IPS-NIHi11 (cell line): Measurements from ENCODE around the gene CCN2.
A peak's percentile ranks its signal among the peaks of the same experiment; 100 is the strongest.
"Not testable (repeated sequence)": the region's sequence is repeated elsewhere in the genome, so short reads cannot be mapped to it uniquely, and the experiment has no call there.

Source experiments
- DNase-seq: peaks from one replicate; pipeline ENCODE4 v3.0.0; 2012; ENCODE audit warnings: mixed read lengths, low spot score

The CCN2 gene

DNA sequence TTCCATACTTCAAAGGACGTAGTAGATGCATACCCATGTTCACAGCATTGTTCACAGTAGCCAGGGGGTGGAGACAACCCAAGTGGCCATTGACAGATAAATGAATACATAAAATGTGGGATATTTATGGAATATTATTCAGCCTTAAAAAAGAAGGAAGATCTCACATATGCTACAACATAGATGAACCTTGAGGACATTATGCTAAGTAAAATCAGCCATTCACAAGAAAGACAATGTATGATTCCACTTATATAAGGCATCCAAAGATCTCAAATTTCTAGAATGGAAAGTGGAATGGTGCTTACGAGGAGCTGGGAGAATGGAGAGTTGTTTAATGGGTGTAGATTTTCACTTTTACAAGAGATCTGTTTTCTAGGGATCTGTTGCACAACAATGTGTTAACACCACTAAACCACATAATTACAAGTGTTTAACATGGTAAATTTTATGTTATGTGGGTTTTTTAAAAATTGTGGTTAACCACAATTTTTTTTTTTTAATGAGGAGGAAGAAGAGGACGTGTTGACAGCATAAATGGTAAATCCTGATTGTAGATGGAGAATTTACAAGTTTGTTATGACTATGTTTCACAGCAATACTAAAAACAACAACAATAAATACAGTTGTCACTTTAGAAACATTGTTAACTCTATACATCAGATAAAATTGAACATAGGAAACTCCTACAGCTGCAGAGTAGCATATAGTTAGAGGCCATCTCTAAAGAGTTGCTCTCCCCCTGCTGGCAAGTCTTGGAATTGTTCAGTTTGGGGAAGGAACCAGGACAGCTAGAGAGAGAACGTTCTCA, 41.6 kb downstream of the CCN2 start:
- peak; percentile 58 for DNase-seq

DNA sequence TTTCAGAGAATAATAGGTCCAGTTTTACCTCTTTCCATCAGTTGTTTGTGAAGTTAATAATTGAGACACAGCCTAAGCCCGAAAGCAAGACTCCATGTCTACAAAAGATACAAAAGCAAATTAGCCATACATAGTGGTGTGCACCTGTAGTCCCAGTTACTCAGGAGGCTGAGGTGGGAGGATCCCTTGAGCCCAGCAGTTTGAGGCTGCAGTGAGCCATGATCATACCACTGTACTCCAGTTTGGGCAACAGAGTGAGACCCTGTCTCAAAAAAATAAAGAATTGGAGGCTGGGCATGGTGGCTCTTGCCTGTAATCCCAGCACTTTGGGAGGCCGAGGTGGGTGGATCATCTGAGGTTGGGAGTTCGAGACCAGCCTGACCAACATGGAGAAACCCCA, 42.4 kb downstream of the CCN2 start:
- DNase-seq: not testable (repeated sequence)

DNA sequence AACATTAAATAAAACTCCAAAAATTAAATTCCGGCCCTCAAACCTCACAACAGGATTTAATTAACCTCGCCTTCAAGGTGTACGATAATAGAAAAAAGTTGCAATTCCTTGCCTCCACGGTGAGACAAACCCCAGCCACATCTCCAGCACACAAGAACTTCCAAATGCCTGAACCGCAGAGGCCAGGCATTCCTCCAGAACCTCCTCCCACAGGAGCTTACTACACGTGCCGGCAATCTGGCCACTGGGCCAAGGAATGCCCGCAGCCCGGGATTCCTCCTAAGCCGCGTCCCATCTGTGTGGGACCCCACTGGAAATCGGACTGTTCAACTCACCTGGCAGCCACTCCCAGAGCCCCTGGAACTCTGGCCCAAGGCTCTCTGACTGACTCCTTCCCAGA, 47.4 kb downstream of the CCN2 start:
- not testable (repeated sequence) for DNase-seq

DNA sequence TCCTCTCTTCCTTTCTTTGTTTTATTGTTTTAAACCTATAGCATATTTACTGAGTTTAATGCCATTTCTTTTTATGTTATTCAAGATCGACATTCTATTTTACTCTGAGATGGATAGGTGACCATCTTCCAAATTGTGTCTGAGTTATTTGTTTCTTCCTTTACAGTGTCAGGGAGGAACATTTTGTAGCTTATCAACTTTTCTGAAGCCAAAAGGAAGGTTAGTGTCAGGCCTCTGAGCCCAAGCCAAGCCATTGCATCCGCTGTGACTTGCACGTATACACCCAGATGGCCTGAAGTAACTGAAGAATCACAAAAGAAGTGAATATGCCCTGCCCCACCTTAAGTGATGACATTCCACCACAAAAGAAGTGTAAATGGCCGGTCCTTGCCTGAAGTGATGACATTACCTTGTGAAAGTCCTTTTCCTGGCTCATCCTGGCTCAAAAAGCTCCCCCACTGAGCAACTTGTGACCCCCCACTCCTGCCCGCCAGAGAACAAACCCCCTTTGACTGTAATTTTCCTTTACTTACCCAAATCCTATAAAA, 49.8 kb downstream of the CCN2 start:
- DNase-seq: not testable (repeated sequence)

DNA sequence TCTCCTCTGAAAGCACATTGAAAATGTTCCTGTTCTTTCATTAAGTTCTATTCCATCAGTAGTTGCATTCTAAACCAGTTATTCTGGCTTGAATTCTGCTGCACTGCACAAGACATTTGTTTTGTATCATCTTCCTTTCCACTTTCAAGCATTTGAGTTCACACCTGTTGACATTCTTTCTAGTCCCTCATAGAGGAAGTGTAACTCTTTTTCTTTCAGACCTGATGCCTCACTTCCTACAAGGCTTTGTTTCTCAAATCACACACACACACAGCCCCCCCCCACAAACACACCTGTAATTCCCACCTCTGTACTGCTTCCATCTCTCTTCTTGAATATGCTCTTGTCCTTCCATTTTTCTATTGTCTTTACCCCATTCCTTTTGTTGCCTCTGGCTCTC, 50.9 kb downstream of the CCN2 start:
- DNase-seq: no peak

DNA sequence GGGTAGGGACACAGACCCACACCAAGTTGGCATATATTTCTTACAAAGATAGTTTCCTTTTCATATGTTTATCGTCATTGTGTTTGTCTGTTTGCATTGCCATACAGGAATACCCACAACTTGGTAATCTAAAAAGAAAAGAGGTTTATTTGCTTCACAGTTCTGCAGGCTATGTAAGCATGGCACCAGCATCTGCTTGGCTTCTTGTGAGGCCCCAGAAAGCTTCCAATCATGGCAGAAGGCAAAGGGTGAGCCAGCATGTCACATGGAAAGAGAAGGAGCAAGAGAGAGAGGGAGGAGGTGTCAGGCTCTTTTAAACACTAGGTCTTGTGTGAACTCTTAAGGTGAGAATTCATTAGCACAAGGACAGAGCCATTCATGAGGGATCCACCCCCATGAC, 52.5 kb downstream of the CCN2 start:
- DNase-seq: no peak
